HG03439 (cell line): ENCODE data around the gene LAMC1.

ENCODE experiments used
- ATAC-seq: cut with Tn5 transposase; IDR thresholded peaks from one replicate; pipeline ENCODE4 v1.9.1; 2021; ENCODE audit warnings: mild to moderate bottlenecking, moderate library complexity; ENCODE audit not compliant: unreplicated experiment

LAMC1 gene

DNA sequence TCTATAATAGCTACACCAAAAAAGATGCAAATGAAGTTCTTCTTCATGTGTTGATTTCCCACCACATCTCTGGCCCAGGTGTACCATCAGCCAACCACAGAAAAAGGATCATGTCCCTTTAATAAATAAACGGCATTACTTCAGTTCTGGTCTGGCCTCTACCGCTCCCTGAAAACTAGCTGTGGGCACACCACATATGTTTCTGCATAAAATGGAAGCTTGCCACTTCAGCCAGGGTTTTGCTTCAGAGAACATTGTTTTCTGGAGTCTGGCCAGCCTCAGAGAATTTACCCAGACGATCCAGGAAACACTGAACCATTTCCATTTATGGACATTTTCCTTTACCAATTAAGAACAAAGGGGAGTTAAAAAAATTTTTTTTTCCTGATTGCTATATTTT lies 157.0 kb downstream of the LAMC1 start:
- no peak for ATAC-seq

DNA sequence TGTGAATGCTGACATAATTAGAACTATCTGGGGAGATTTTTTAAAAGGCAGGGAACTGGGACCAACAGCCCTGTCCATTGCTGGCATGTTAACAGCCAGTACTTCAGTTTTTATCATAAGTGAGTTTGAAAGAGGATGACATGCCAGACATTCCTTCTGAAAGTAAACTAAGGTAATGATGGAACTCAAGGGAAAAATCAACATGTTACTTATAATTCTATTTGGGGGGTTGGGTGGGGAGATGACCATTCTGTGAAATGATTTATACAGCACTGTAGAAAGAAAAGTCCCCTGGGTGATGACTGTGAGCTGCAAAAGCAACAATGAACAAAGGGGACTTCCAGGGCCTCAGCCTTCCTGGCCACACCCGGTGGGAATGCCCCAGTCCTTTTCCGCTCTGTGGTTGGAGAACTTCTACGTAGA lies 157.4 kb downstream of the LAMC1 start:
- no peak for ATAC-seq

DNA sequence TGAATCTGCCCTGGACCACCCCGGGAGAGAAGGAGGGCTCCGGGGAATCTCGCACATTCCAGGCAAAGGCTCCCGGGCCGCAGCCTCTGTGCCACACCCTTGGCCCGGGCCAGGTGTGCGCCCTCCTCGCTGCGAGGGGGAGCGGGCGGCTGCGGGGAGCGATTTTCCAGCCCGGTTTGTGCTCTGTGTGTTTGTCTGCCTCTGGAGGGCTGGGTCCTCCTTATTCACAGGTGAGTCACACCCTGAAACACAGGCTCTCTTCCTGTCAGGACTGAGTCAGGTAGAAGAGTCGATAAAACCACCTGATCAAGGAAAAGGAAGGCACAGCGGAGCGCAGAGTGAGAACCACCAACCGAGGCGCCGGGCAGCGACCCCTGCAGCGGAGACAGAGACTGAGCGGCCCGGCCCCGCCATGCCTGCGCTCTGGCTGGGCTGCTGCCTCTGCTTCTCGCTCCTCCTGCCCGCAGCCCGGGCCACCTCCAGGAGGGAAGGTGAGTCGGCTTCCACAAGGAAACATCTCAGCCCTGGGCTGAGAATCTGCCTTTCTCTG lies 162.8 kb downstream of the LAMC1 start, which contains the start of gene LAMC2:
Gene LAMC2 (plus strand): TSS at position 324 of the 550 bp plus-strand sequence. CDS start 89 bp downstream, at position 413.
- no peak for ATAC-seq

DNA sequence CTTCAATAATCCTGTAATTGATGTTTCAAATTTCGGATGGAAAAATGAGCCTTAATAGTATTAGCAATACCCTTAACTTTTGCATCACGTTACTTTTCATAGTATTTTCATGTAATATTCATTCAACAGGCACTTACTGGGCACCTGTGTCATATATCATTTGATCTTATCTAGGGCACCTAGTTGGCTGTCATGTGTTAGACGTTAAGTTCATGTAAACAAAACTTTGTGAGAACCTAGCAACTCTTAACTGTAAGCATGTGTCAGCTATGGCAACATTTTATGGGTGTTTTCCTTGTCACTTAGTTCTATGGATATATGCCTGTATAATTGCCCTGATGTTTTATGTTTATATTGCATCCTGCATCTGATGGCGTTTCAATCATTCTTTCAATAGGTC lies 163.6 kb downstream of the LAMC1 start:
- ATAC-seq = no peak

DNA sequence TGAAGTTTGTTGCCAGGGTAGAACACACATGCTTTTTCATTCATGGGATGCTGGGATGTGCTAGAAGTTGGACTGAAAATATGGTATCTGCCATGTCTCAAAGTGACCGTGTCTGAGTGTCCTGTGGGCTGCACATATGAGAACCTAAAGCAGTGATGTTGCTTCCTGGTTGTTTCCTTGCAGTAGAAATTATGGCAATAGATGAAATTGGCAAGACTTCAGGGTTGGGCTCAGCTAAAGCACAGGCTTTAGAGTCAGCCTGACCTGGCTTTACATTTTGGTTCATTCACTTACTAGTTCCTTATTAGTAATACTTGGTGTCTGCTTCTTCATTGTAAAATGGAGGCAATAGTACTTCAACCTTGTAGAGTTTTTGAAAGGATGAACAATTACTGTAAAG lies 165.0 kb downstream of the LAMC1 start:
- ATAC-seq = no peak

DNA sequence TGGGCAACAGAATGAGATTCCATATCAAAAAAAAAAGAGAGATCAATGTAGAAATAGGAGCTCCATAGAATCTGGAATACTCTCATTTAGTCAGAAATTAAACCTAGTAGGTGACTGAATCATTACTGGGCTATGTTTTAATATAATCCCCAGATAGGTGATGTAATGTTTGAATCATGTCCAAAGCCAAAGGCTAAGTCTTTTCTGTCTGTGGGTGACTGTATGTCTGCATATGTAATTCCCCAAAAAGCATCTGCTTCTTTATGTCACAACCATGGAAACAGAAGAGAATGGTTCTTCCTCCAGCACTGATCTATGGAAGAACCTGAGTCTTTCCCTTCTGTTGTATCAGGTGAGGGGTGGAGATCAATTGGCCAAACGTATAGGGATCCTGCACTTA lies 168.6 kb downstream of the LAMC1 start:
- ATAC-seq = no peak

DNA sequence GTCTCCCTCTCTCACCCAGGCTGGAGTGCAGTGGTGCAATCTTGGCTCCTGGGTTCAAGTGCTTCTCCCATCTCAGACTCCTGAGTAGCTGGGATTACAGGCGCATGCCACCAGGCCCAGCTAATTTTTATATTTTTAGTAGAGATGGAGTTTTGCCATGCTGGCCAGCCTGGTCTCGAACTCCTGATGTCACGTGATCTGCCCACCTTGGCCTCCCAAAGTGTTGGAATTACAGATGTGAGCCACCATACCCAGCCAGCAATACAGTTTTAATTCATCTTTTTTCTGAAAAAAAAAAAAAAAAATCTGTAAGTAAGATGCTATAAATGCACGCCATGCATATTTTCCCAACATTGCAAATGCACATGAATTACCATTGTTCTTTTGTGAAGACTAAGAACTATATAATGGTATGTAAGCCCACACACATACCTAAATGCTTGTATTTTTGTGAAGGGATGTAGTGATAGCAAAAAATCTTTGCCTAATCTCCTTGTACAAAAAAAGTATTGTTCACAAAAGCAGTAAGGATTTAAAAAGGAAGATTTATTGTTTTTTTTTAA lies 170.8 kb downstream of the LAMC1 start:
- no peak for ATAC-seq

DNA sequence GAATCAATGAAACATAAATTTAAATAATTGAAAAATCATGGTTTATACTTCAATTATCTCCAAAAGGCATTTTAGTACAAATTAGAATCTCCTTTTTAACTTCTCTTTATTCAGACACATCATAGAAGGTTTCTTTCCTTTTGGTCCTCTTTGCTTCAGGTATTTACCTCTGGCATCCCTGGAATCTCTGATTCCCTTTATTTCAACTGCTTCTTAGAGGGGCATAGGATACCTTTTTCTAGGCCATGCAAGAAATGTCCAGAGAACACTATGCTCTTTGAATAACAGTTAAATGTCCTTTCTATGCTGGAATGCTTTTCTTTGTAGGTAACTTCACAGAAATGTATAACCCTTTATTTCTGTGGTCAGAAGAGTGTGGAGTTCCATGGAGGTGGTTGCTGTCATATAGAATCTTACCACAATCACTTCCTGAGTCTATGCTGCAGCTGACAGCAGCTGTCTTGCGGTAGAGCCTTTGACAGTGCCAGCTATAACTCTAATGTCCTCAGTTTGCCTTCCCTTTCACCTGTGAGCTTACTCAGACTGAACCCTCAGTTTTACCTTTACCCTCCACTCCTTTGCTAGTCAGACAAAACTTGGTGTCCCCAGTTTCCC lies 171.4 kb downstream of the LAMC1 start:
- peak; percentile 59 for ATAC-seq

DNA sequence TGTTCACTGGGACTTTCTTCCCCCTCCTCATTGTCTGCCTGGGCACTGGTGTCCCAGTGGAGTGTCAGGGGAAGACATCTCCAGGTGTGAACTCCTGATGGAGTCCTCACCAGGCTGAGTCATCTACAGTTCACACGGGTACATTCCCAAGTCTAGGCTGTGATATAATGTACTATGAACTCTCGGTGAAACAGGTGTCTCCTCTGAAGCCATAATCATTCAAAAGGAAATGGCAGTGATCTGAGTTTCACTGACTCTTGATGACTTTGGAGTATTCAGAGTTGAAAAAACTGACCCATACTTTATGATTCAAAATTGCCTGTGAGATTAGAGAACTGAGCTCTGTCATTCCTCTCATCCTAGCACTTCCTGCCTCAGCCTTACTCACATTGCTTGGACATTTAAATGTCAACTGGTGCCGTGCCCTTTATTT lies 171.9 kb downstream of the LAMC1 start:
- ATAC-seq = peak; percentile 16
